Measurements from ENCODE around the gene MAP2K7.
A peak's percentile ranks its signal among the peaks of the same experiment; 100 is the strongest.
"Not testable (repeated sequence)": the region's sequence is repeated elsewhere in the genome, so short reads cannot be mapped to it uniquely, and the experiment has no call there.

Gene MAP2K7

DNA sequence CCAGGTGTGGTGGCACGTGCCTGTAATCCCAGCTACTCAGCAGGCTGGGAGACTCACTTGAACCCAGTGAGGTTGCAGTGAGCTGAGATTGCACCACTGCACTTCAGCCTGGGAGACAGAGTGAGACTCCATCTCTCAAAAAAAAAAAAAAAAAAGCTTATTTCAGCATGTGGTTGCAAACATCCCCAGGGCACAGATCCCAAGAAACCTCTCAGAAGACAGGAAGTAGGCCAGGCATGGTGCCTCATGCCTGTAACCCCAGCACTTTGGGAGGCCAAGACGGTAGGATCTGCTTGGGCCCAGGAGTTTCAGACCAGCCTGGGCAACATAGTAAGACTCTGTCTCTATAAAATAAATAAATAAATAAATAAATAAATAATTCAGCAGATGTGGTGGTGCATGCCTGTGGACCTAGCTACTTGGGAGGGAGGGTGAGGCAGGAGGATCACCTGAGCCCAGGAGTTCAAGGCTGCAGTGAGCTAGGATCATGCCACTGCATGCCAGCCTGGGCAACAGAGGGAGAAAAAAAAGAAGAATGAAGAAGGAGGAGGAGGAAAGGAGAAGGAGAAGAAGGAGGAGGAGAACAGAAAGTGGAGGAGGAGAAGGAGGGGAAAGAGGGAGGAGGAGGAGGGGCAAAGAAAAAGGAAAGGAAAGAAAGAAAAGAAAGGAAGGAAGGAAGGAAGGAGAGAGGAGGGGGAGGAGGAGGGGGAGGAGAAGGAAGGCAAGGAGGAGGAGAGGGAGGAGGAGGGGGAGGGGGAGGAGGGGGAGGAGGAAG, 19.7 kb upstream of the MAP2K7 start:
- peak; percentile 74 for DNase-seq (ENCODE audit: low read depth)

DNA sequence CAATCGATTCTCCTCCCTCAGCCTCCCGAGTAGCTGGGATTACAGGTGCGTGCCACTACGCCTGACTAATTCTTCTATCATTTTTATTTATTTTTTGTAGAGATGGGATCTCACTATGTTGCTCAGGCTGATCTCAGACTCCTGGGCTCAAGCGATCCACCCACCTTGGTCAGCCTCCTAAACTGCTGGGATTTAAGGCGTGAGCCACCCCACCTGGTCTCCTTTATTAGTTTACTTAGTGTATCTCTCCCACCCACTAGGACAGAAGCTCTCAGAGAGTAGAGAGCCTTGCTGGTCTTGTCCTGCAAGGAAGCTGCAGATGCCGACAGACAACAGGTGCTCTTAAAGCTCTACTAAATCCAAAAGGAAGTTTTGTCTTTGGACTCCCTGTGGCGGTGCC, 17.9 kb upstream of the MAP2K7 start:
- DNase-seq (ENCODE audit: low read depth): no peak

DNA sequence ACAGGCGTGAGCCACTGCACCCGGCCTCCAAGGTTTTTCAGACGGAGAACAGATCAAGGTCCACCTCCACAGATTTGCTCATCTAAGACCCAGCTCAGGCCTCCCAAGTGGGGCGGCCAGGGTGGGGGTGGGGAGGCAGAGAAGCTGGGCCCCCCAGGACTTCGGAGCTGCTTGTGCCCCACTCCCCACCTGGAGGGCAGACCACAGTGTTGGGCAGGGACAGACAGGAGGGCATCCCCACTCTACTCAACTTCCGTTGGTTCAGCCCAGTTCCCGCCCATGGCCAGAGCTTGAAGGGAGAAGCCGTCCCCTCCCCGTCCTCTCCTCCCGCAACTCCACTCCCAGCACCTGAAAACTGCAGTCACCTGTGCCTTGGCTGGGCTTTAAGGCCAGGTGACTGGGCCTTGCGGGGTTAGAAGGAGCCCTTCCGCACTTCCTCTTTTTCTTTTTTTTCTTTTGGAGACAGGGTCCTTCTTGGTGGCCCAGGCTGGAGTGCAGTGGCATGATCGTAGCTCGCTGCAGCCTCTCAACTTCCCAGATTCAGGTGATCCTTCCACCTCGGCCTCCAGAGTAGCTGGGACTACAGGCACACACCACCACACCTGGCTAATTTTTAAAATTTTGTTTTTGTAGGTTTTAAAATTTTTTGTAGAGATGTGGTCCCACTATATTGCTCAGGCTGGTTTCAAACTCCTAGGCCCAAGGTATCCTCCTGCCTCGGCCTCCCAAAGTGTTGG, 16.1 kb upstream of the MAP2K7 start:
- no peak for DNase-seq (ENCODE audit: low read depth)

DNA sequence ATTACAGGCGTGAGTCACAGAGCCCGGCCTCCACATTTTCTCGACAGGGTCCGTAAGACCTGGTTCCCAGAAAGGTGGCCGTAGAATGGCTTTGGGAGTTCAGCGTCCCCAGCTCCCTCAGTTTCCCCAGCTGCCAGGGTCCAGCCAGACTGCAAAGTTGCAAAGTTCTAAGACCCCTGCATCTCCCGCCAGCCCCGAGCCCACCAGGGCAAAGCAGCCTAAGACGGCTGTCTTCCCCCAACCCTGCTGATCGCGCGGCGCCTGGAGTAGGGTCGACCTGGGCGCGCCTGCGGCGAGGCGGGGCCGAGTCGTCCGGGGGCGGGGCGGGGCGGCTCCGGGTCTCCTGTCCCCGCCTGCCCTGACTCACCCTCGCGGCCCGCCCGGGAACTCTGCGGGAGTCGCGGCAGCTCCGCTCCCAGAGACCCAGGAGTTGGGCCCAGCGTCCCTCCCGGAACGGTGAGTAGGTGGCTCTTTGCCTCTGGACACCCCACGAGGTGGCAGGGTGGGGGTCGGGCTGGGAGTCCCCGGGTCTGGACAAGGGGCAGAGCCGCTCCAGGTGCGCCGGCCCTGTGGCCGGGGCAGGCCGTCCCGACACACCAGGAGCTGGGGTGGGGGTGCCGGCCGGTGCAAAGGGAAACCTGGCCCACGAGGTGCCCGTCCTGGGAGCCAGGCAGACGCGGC, 15.4 kb upstream of the MAP2K7 start, which contains the start of gene LRRC8E:
Gene LRRC8E, plus strand, starts transcription at position 366 of the 681 bp plus-strand sequence. CDS start 7,094 bp downstream, outside the sequence.
- DNase-seq (ENCODE audit: low read depth): peak; percentile 59

DNA sequence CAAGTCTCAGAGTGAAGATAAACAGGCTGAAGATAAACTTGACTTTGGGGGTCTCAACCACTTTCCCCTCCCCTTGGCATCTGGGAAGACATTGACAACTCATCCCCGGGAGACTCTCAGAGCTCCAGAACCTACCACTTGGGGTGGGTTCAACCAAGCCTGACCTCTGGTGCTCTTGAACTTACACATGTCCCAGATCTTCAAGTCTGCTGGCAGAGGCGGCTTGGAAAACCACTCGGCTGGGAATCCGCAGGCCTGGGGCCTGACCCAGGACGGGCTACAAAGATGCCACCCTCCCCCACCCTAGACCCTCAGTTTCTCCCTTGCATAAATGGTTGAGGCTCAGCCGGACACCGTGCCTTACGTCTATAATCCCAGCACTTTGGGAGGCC, 14.9 kb upstream of the MAP2K7 start:
- DNase-seq (ENCODE audit: low read depth): no peak

DNA sequence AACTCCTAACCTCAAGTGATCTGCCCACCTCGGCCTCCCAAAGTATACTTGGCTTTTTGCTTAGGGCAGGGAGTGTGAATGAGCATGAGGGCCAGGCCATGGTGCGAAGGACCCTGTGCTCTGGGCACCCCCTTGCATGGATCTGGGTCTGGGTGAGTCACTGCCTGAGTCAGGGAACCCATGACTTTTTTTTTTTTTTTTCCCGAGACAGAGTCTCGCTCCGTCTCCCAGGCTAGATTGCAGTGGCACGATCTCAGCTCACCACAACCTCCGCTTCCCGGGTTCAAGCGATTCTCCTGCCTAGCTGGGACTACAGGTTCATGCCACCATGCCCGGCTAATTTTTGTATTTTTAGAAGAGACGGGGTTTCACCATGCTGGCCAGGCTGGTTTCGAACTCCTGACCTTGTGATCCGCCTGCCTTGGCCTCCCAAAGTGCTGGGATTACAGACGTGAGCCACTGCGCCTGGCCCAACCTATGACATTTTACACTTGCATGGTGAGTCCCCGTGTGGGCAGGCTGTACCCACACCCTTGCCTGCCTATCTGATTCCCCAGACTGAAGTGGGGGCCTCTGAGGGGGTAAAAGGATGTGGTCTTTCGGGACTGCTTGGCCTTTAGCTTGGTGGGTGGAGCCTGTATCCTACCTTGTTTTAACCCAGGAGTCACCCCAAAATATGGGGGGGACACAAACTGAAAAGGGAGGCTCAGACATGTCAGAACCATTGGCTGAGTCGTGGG, 10.1 kb upstream of the MAP2K7 start:
- not testable (repeated sequence) for DNase-seq (ENCODE audit: low read depth)

DNA sequence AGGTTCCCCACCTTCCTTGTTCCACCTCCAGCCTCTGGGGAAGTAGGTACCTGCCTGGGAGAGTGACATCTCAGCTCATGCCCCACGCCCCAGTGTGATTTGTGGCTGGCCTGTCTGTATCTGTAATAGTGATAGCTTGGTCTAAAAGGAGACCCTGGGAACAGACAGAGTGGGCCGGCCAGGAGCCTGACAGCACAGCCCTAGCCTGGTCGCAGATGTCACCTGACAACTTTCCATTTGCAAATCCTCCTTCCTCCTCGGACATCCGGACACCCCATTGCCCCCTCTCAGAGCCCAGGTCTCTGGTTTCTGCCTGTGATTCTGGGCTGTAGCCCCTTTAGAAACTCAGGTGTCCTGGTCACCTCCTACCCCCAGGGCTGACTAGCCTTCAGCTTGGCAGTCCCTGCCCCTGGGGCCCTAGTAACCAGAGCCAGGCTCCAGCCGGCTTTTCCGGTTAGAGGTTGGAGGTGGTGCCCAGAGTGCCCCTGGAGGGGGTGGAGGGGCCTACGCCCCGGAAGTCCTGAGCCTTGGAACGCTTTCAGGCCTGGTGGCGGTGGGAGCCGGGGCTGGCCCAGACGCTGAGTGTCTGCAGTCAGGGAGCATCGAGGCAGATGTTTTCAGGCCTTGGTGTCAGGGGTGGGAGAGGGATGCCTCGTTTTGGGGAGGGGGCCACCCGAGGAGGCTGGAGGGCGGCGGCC, 8.9 kb upstream of the MAP2K7 start:
- no peak for DNase-seq (ENCODE audit: low read depth)

DNA sequence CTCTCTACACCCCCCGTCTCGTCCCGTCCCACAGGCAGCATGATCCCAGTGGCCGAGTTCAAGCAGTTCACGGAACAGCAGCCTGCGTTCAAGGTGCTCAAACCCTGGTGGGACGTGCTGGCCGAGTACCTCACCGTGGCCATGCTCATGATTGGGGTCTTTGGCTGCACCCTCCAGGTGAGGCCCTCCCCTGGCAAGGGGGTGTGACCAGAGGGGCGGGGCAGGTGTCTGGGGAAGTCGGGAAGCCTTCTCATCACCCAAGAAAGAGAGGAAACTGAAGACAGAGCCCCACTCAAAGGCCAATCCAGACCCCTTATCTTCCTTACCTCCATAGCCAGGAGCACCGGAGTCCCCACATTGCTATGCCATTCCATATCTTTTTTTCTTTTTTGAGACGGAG, 8.1 kb upstream of the MAP2K7 start:
- no peak for DNase-seq (ENCODE audit: low read depth)

DNA sequence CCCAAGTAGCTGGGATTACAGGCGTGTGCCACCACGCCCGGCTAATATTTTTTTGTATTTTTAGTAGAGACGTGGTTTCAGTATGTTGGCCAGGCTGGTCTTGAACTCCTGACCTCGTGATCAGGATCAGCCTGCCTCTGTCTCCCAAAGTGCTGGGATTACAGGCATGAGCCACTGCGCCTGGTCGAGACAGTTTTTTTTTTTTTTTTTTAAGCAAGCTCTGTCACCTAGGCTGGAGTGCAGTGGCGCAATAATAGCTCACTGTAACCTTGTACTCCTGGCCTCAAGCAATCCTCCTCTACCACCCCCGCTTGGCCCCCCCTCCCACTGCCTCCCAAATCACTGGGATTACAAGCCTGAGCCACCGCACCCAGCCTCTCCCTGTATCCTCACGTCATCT, 6.4 kb upstream of the MAP2K7 start:
- DNase-seq (ENCODE audit: low read depth): no peak

DNA sequence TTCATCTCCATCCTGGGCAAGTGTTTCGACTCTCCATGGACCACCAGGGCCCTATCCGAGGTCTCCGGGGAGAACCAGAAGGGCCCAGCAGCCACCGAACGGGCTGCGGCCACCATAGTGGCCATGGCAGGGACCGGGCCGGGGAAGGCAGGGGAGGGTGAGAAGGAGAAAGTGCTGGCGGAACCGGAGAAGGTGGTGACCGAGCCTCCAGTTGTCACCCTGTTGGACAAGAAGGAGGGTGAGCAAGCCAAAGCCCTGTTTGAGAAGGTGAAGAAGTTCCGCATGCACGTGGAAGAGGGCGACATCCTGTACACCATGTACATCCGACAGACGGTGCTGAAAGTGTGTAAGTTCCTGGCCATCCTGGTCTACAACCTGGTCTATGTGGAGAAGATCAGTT, 4.7 kb upstream of the MAP2K7 start:
- no peak for DNase-seq (ENCODE audit: low read depth)

DNA sequence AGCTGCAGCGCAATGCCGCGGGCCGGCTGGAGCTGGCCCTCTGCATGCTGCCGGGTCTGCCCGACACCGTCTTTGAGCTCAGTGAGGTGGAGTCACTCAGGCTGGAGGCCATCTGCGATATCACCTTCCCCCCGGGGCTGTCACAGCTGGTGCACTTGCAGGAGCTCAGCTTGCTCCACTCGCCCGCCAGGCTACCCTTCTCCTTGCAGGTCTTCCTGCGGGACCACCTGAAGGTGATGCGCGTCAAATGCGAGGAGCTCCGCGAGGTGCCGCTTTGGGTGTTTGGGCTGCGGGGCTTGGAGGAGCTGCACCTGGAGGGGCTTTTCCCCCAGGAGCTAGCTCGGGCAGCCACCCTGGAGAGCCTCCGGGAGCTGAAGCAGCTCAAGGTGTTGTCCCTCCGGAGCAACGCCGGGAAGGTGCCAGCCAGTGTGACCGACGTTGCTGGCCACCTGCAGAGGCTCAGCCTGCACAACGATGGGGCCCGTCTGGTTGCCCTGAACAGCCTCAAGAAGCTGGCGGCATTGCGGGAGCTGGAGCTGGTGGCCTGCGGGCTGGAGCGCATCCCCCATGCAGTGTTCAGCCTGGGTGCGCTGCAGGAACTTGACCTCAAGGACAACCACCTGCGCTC, 3.8 kb upstream of the MAP2K7 start:
- DNase-seq (ENCODE audit: low read depth): no peak

DNA sequence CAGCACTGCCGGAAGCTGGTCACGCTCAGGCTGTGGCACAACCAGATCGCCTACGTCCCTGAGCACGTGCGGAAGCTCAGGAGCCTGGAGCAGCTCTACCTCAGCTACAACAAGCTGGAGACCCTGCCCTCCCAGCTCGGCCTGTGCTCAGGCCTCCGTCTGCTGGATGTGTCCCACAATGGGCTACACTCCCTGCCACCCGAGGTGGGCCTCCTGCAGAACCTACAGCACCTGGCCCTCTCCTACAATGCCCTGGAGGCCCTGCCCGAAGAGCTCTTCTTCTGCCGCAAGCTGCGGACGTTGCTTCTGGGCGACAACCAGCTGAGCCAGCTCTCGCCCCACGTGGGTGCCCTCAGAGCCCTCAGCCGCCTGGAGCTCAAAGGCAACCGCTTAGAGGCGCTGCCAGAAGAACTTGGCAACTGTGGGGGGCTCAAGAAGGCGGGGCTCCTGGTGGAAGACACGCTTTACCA, 3.2 kb upstream of the MAP2K7 start:
- no peak for DNase-seq (ENCODE audit: low read depth)

DNA sequence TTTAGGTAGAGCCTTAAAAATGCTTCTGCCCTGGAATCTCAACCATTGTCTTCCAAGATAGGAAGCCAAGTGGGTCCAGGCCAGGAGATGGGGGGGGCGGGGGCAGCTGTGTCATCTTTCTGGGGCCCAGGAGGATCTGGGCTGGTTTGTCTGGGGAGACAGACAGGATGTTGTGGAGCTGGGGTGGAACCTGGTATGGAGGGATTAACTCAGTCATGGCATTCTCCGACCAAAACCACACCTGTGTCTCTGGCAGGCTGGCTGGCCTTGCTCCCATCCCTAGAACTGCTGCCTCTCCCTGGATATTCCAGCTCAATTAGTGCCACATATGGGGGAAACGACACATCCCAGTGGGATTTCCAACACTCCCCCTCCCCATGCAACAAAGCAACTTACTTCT, 2.7 kb upstream of the MAP2K7 start:
- no peak for DNase-seq (ENCODE audit: low read depth)

DNA sequence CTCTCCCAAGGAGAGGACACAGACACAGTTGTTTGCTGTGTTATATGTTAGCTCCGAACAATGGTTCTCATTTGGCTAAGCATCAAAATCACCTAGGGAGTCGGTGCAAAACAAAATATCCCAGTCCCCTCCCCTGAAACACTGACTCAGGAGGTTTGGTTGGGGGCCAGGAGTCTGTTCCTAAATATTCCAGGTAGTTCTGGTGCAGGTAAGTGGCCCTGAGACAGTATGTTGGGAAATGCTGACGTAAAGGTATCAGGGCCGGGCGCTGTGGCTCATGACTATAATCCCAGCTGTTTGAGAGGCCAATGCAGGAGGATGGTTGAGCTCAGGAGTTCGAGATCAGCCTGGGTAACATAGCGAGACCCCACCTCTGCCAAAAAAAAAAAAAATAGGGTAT, 2.3 kb upstream of the MAP2K7 start:
- no peak for DNase-seq (ENCODE audit: low read depth)

DNA sequence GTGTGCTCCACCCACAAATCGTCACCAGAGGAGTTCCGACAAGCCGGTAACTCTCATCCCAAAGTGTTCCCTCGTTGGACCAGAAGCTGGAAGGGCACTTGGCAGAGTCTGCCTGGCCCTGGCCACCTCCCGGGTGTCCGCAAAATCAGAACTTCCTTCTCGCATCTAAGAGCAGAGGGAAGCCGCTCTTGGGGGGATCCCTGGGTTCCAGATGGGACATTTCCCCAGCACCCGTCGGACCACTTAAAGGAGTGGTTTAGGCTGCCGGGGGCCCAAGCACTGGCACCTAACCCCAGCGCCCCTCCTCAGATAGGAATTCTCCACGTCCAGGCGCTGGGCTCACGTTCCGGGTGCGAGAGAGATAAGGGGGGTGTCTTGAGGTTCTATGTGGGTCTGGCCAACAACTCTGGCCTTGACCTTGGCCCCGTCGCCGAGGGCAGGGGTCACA, 857 bp upstream of the MAP2K7 start:
- no peak for DNase-seq (ENCODE audit: low read depth)

DNA sequence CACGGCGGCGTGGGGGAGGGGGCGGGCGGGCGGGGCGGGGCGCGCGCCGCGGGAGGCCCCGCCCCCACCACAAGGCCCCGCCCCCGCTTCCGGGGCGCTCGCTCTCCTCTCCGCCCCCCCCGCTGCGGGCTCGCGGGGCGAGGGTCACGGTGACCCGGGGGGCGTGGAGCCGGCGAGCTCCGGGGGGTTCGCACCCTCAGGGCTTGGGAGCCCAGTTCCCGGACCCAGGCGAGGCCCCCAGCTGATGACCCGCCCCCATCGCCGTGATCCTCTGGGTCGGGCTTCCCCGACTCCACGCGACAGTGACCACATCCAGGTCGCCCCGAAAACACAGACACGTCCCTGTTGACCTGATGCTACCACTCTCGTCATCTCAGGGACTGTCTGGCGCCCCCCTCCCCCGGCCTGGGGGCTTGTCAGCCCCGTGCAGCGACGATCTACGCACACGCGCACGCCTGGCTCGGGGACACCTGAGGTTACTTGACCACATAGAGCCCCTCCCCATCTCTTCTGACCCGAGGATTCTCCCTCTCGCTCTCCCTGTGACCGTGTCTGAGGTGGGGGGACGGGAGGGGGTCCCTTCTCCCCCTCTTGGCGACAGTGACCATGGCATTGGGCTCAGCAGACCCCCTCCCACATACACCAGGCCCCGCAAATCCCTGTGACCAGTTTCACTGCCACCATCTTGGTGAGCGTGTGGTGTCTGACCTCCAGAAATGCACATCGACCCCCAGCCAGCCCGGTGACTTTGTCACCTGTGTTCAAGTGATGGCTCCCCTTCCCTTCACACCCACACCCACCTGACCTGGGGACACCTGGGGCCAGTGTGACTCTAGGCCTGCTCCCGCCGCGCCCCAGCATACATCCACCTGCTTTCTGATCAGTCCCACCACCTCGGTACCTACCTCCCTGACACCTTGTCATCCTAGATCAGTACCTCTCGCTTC, 670 bp downstream of the MAP2K7 start:
- no peak for DNase-seq (ENCODE audit: low read depth)

DNA sequence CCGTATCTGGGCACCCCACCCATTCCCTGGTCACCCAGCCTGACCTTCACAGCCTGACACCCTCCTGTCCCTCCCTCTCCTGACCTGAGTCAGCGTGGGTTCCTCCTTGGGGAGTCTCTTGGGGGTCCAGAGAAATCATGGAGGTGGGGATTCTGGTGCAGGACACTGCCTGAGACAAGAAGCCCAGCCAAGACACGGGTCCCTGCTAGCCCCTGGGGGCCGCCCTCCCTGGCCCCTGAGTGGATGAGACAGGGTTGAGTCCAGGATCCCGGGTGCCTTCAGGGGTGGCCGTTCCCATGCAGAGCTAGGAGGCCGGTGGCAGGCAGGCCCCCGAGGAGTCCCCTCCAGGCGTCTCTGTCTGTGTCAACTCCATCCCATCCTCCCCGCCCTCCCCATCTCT, 1.6 kb downstream of the MAP2K7 start:
- DNase-seq (ENCODE audit: low read depth): no peak

DNA sequence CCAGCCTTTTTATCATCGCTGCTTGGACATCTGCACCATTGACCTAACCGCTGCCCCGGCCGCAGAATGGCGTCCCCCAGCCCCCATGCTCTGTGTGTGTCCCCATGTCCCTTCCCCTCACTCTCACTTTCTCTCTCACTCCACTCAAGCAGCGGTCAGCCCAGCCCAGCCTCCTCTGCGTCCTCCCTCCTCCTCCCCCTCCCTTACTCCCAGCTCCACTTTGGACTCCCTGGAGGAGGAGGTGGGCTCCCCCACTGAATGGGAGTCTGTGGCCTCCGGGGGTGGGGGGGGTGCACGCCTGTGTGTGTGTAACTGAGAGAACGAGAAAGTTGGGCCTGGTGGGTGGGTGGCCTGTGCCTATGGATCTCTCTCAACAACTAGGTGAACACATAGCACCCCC, 2.2 kb downstream of the MAP2K7 start:
- DNase-seq (ENCODE audit: low read depth): no peak

DNA sequence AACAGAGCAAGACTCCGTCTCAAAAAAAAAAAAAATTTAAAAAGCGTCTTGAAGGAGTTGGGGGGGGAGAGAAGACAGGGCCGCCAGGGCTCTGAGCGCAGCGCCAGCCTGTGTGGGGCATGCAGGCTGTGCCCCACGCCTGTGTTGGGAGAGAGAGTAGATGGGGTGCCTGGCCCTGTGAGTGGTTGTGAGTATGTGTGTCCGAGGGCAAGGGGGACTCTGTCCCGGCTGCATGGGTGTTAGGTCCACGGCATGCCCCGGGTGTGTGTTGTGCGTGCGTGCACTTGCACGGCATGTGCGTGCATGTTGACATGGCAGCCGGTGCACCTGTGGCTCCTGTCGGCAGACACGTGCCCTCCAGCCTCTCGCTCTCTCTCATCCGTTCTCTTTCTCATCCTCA, 3.4 kb downstream of the MAP2K7 start:
- no peak for DNase-seq (ENCODE audit: low read depth)

DNA sequence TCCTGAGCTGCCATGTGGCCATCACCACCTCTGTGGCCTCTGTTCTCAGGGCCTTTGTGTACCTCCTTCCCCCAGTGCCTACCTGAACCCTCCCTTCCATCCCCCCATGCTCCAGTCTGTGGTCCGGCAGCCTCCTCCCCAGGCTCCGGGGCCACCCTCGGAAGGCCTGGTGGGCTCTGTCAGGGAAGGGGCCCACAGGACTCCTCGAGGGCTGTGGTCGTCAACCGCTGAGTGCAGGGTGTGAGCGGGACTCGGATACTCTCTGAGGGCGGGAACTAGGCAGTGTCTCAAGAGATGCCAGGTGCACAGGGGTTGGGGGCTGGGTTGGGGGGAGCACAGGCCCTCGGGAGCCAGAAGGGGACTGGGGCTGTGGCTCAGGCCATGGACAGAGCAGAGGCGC, 3.9 kb downstream of the MAP2K7 start:
- no peak for DNase-seq (ENCODE audit: low read depth)

Measured in fibroblast of gingiva (primary cell).